OCI-M2 (cell line): ENCODE measurements around the gene PACC1.

Source experiments
- DNase-seq: peaks from one replicate; lab custom pipeline; 2025; ENCODE audit not compliant: unreplicated experiment; lab: John Stamatoyannopoulos, UW

Gene PACC1

DNA sequence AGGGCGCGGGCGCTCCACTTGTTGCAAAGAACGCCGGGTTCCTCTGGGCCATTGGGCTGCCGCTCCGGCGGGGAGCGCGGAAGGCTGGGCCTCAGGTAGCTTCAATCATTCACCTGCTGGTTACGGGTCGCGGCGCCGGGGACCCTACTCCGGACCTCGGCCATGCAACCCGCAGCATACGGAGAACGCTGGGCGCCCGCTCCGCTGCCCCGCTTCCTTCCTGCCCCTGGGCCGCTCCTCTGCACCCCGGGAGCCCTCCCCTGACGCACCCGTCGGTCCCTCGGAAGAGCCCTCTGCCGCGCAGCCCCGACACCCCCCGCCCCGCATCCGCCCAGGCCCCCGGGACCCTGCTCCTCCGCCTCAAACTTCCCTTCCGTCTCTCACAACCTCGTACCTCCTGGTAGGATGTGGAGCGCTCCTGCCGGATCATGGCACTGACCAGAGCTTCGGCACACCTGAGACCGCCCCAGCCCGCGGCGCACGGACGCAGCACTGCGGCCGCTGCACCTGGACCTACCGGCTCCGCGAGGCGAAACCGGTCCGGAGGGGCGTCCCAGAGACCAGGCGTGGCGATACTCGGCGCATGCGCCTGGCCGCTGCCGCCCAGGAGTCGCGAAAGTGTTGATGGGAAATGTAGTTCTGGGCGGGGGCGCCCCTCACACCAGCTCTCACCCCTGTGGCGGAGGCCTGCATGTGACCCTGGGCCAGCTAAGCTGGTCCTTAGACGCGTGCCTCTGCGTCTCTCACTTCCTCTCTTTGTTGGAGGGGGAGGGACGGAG, at the start of gene PACC1:
TSS of gene PACC1 (minus strand) at position 559 of the 779 bp plus-strand sequence. CDS start at position 430, 129 bp downstream.
- peak; percentile 38 for DNase-seq

GRCh38 chr1:212463565-212464285, 49.0 kb upstream of the PACC1 start:
- no peak for DNase-seq

DNA sequence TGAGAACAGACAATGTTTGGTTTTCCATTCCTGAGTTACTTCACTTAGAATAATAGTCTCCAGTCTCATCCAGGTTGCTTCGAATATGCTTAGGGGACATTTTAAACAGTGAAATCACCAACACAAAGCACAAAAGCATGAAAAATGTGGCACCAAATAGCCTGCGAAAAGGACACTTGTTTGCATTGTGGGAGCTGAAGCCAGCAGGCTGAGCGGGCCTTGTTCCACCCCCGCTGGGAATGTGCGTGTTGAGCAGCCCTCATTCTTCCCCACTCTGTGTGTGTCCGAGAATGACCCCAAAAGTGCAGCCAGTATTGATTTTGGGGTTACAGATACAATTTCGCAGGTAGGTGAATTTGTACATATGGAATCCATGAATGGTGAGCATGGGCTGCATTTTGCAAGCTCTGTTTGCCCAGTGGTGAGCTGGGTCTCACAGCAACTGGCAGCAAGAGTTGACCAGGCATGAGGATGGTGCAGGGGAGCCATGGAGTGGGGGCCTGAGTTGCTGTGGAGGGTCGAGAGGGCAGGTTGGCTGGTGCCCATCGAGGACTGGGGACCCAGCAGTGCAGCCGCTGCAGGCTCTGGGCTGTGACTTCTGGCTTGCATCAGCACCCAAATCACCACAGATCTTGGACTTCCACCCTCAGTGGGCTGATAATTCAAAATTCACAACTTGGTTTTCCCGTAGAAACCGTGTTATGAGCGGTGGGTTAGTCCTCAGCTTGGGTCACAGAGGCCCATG, 47.4 kb upstream of the PACC1 start:
- DNase-seq: no peak

DNA sequence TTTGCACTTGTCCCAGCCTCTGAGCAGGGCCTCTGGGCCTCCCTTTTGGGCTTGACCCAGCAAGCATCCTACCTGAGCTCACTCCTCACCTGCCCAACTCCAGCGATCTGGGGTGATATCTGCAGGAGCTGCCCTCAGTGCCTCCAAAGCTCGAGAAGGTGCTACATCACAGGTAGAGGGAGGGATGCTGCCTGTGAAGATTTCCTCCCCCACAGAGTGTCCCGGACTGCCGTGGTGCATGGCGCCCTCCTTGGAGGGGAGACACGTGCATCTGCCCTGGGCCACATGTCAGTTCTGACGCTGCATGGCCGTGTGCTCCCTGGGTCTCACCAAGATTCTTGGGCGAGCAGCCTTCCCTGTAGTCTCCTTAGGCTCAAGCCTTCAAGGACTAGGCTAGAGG, 45.7 kb upstream of the PACC1 start:
- DNase-seq: no peak

DNA sequence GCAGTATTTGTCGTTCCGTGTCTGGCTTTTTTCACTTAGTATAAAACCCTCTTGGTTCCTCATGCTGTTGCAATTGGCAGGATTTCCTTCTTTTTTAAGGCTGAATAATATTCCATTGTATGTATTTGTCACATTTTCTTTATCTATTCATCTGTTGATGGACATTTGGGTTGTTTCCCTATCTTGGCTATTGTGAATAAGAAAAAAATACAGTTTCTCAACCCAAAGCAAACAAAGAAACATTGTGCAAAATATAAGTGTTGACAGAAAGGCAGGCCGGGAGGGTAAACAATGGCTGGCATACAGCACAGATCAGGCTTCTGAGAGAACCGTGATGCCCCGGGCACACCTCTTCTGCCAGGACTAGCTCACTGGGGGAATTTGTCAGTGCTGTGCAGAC, 45.0 kb upstream of the PACC1 start:
- DNase-seq: no peak

DNA sequence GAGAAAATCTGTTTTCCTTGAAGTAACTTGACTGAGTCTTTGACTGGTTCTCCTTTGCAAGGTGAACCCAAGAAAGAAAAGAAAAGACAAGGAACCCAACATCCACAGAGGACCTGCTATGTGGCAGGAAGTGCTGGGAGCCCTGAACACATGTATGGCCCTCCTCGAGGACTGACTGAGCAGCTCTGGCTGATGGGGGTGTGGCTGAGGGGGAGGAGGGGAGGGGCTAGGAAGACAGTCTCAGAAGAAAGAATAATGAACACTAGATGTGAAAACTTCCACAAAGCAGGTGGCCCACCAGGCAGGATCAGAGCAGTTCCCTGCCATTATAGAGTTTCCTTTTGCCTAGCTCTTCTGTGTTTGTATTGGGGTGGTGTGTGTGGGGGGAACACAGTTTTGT, 44.1 kb upstream of the PACC1 start:
- DNase-seq: no peak

GRCh38 chr1:212457740-212458338, 43.2 kb upstream of the PACC1 start:
- DNase-seq: no peak

GRCh38 chr1:212455803-212456528, 41.3 kb upstream of the PACC1 start:
- peak; percentile 69 for DNase-seq

DNA sequence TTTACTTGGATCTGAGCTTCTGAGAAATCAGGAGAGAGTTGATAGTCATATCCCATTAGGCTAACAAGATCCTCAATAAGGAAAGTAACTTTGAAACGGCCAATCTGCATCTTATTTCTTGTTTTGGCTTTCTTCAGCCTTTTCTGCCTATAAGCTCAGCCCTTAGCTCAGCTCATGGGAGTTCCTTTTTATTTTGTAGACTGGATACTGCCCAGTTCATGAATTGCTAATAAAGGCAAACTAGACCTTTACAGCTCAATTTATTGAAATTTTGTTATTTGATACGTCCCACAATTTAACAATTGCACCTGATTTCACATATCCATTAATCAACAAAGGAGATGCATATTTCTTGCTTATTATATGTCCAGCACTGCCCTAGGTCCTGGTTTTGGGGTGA, 40.7 kb upstream of the PACC1 start:
- no peak for DNase-seq

DNA sequence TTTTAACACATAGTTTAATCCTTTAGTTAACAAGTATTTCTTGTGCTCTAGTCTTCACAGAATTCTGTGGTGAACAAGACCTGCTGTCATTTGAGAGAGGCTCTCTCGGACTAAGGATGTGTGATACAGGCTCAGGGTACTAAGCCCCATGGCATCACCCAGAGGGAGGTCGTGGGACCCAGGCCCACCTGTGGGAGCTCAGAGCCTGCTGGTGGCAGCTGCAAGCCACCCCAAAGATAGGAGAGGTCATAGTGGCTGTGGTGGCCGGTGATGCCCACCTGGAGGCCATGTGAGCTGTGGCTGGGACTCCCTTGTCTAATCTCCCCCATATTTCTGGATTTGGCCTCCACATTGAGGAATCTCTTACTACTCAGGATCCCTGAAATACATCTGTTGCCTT, 40.1 kb upstream of the PACC1 start:
- no peak for DNase-seq

GRCh38 chr1:212453156-212453857, 38.6 kb upstream of the PACC1 start:
- no peak for DNase-seq

GRCh38 chr1:212452323-212453155, 37.9 kb upstream of the PACC1 start:
- no peak for DNase-seq

- no peak for DNase-seq
Measured at GRCh38 chr1:212451416-212452322, 37.0 kb upstream of the PACC1 start.

DNA sequence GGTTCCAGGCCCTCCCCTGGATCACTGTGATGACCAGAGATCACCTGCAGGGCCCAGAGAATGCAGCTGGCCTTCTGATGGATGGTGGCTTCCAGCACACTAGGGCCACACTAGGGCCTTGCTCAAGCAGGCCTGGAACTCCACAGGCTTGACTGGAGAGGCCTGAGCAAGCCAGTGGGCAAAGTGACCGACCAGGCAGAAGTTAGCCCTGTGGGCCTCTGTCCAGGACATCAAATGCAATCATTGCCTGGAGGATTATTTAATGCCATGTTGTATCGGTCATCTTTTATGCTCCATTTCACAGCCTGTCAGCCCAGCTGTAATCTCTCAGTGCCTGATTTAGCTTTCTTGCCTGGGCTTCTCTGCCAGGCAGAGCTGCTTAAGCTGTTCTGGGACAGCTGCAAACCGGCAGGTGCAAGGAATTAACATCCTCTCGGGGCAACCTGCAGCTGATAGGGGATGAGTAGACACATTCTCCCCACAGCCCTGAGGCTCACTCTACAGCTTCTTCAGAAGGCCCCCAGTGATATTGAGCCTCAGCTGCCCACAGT, 35.7 kb upstream of the PACC1 start:
- DNase-seq: no peak

- no peak for DNase-seq
Measured at GRCh38 chr1:212447478-212447877, 32.8 kb upstream of the PACC1 start.

DNA sequence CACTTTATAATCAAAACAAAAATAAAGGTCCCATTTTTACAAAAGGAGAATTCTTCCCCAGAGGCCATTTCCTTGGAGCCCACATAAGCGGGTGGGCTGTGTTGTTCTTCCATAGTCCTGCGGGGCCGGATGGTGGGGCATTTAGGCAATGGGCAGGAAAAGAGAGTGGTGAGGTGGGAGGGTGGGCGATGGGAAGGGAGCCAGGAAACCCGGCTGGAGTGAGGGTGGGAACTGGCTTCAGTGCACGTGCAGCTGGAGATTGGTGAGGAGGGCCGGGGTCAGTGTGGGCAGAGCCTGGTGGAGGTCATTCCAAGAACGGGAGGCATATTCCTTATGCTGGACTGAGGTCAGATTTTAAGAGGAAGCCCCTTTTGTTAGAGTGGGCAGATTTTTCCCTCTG, 31.6 kb upstream of the PACC1 start:
- DNase-seq: no peak

GRCh38 chr1:212442408-212442807, 27.7 kb upstream of the PACC1 start:
- DNase-seq: no peak

DNA sequence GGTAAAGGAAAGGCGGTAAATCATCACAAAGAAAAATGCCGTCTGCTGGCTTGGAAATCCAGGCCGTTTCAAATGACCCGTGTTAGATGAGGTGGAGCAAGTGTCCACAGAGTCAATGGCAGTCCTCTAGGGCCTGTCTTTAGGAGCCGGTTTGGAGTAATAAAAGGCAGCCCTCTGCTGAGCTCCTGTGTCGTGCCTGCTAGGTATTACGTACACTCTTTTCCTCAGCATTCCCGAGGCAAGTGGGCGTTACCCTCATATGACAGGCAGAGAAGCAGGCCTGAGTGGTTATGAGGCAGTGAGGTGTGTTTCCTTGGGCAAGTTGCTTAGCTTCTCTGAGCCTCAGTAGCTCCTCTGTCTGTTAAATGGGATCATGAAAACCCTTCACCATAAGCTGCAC, 25.7 kb upstream of the PACC1 start:
- DNase-seq: no peak
